Measurements from ENCODE around the gene HLA-DRA. TPM values are rescaled to one million over a fixed set of nuclear protein-coding genes. Genes with fewer than 3 reads are reported as not detected.

Gene HLA-DRA
- total and polyA plus RNA-seq, 2 experiments from 2014 or later = 6.9 to 7.7 TPM

GRCh38 chr6:32457054-32457453 lies 17.4 kb downstream of the HLA-DRA start:
- no peaks in the 10 kb centered on the region; the same call in 1 of the 2 replicates for H3K4me1 ChIP-seq (ENCODE audit: insufficient read depth)
- no peaks in the 10 kb centered on the region for H4K20me1 ChIP-seq (replicated peaks; ENCODE audit: insufficient read depth)
- H3K27ac Mint-ChIP-seq = no peak overlapping the region
- H3K36me3 ChIP-seq (ENCODE audit: insufficient read depth) = no peaks in the 10 kb centered on the region
- peaks cover 1% of the 10 kb centered on the region for H3K27me3 Mint-ChIP-seq (ENCODE audit: insufficient read depth, low read depth, poor library complexity)
- no peak overlapping the region for H3K4me3 Mint-ChIP-seq
- peaks cover 35% of the 10 kb centered on the region for H3K9me3 Mint-ChIP-seq
- no peak overlapping the region for H3K27ac ChIP-seq (ENCODE audit: low read depth)
- no peaks in the 10 kb centered on the region for H3F3A ChIP-seq (replicated peaks; ENCODE audit: low read depth)
- peaks cover 9% of the 10 kb centered on the region; the same call in 2 of the 3 replicates for H3K36me3 Mint-ChIP-seq (ENCODE audit: low read depth)
- no peak for DNase-seq (ENCODE audit: low spot score)
- no peaks in the 10 kb centered on the region for H3K27me3 ChIP-seq (ENCODE audit: insufficient read depth)
- H3K4me2 ChIP-seq = no peak overlapping the region
- H3K4me3 ChIP-seq = no peak overlapping the region
- H3K4me1 Mint-ChIP-seq = no peaks in the 10 kb centered on the region
- TF ChIP-seq EZH2phosphoT487 (IDR thresholded peaks at IDR 0.05; ENCODE audit: unreplicated experiment) (no peak), NANOG (IDR thresholded peaks at IDR 0.05; ENCODE audit: borderline replicate concordance) (no peak), ETS1 (IDR thresholded peaks at IDR 0.05) (no peak), POLR2AphosphoS5 (IDR thresholded peaks at IDR 0.05; ENCODE audit: low read depth) (no peak), ZNF462 (CRISPR knock-in tag; IDR thresholded peaks at IDR 0.05) (no peak)
- H2AFZ ChIP-seq = no peak overlapping the region
- H3K9me2 ChIP-seq (ENCODE audit: insufficient read depth) = no peaks in the 10 kb centered on the region; the same call in 1 of the 2 replicates
- no peak for ATAC-seq
- H3K79me2 ChIP-seq (replicated peaks; ENCODE audit: insufficient read depth) = no peaks in the 10 kb centered on the region

All from GM23338 (cell line).